H1 (cell line): Measurements from ENCODE around the gene KIAA0040. TPM values are rescaled to one million over a fixed set of nuclear protein-coding genes. Genes with fewer than 3 reads are reported as not detected.

Experiments
- CTCF ChIA-PET: fragments of 300-600 bp; sonication (Branson Sonifier 250); formaldehyde crosslinking; loops from one replicate; lab custom pipeline; 2021; ENCODE audit not compliant: partially characterized antibody; lab: Charles Lee
- POLR2A ChIA-PET: fragments of 300-600 bp; sonication (Branson Sonifier 250); formaldehyde crosslinking; loops from one replicate; lab custom pipeline; 2021; ENCODE audit warnings: inconsistent platforms; ENCODE audit not compliant: partially characterized antibody; lab: Charles Lee
- DNase-seq, 2 experiments: peaks; one replicate each; pipeline versions ENCODE4 v3.0.0 to v3.0.0-alpha.2; 2010 to 2022; ENCODE audit warnings: low spot score in 2 of 2, low read depth in 1 of 2, mixed read lengths in 1 of 2
- FAIRE-seq: peaks from 2 replicates; lab custom pipeline; 2011; peaks lifted over from hg19 to GRCh38; lab: Jason Lieb, UNC
- H2AFZ ChIP-seq: 2 replicates; pipeline ENCODE4 v1.8.1; 2012; ENCODE audit warnings: low read length, inconsistent platforms
- H2AK5ac ChIP-seq: 2 replicates; pipeline ENCODE4 v1.6.1; 2013; ENCODE audit warnings: low read depth, low read length
- H2BK120ac ChIP-seq: replicated peaks from 2 replicates; pipeline ENCODE3; 2013; ENCODE audit warnings: low read depth, low read length, inconsistent platforms
- H2BK12ac ChIP-seq: 2 replicates; pipeline ENCODE4 v1.6.1; 2013; ENCODE audit warnings: low read depth, low read length
- H2BK15ac ChIP-seq: 2 replicates; pipeline ENCODE4 v1.6.1; 2013; ENCODE audit warnings: low read length
- H2BK20ac ChIP-seq: 2 replicates; pipeline ENCODE4 v1.6.1; 2013; ENCODE audit warnings: low read length
- H2BK5ac ChIP-seq: 2 replicates; pipeline ENCODE4 v1.6.1; 2013; ENCODE audit warnings: low read depth, low read length
- H3K14ac ChIP-seq: 2 replicates; pipeline ENCODE4 v1.6.1; 2013; ENCODE audit warnings: inconsistent platforms; ENCODE audit not compliant: insufficient read length
- H3K18ac ChIP-seq: 2 replicates; pipeline ENCODE4 v1.6.1; 2013; ENCODE audit warnings: low read length; ENCODE audit errors: extremely low read depth
- H3K23ac ChIP-seq: 2 replicates; pipeline ENCODE4 v1.6.1; 2013; ENCODE audit warnings: inconsistent platforms; ENCODE audit not compliant: insufficient read length
- H3K23me2 ChIP-seq: 2 replicates; pipeline ENCODE4 v1.6.1; 2013; ENCODE audit warnings: low read depth, low read length
- H3K27ac ChIP-seq: 2 replicates; pipeline ENCODE4 v1.6.1; 2011; ENCODE audit warnings: low read depth, low read length, inconsistent platforms
- H3K27me3 ChIP-seq, 4 experiments: replicated peaks in 1 of 4; 1 replicate in 1 of 4; 2 replicates in 3 of 4; pipeline versions ENCODE4 v1.6.1 to v1.8.1; 2011 to 2013; ENCODE audit warnings: low read length in 3 of 4, mild to moderate bottlenecking in 3 of 4, inconsistent platforms in 2 of 4, mixed read lengths in 2 of 4, moderate library complexity in 1 of 4; ENCODE audit not compliant: control insufficient read depth in 3 of 4, insufficient read depth in 3 of 4; ENCODE audit errors: extremely low read depth in 1 of 4
- H3K36me3 ChIP-seq, 4 experiments: 2 replicates each; pipeline versions ENCODE4 v1.6.1 to v1.8.1; 2011 to 2013; ENCODE audit warnings: mild to moderate bottlenecking in 4 of 4, low read length in 3 of 4, moderate library complexity in 2 of 4, control low read depth in 1 of 4, inconsistent platforms in 1 of 4; ENCODE audit not compliant: insufficient read depth in 4 of 4, control insufficient read depth in 2 of 4
- H3K4ac ChIP-seq: replicated peaks from 2 replicates; pipeline ENCODE3; 2013; ENCODE audit warnings: low read length, low read depth, mixed read lengths, inconsistent platforms; ENCODE audit not compliant: insufficient read length
- H3K4me1 ChIP-seq, 4 experiments: replicated peaks in 1 of 4; 1 replicate in 1 of 4; 2 replicates in 3 of 4; pipeline versions ENCODE4 v1.6.1 to v1.8.1; 2011 to 2013; ENCODE audit warnings: low read length in 3 of 4, inconsistent platforms in 2 of 4, mixed read lengths in 1 of 4; ENCODE audit not compliant: insufficient read depth in 4 of 4, control insufficient read depth in 3 of 4
- H3K4me2 ChIP-seq, 2 experiments: 2 replicates each; pipeline versions ENCODE4 v1.6.1 to v1.8.1; 2011 to 2013; ENCODE audit warnings: low read depth in 2 of 2, low read length in 2 of 2, control low read depth in 1 of 2, inconsistent platforms in 1 of 2, mild to moderate bottlenecking in 1 of 2; ENCODE audit not compliant: insufficient read depth in 1 of 2
- H3K4me3 ChIP-seq, 4 experiments: fragments of 200-600, 300-600 bp in 1 of 4; sonication (generic), shearing (Covaris generic), sonication (Bioruptor Twin) in 1 of 4; 2 replicates each; pipeline versions ENCODE4 v1.5.1 to v1.8.1; 2011 to 2016; ENCODE audit warnings: low read length in 4 of 4, low read depth in 3 of 4, control low read depth in 2 of 4, inconsistent platforms in 2 of 4, mild to moderate bottlenecking in 2 of 4, mixed read lengths in 1 of 4, moderate library complexity in 1 of 4; ENCODE audit not compliant: insufficient read depth in 2 of 4; ENCODE audit errors: extremely low read depth in 1 of 4
- H3K56ac ChIP-seq: replicated peaks from 2 replicates; pipeline ENCODE3; 2013; ENCODE audit warnings: low read depth, mild to moderate bottlenecking, mixed read lengths, low read length, inconsistent platforms; ENCODE audit not compliant: insufficient read length
- H3K79me1 ChIP-seq: 2 replicates; pipeline ENCODE4 v1.6.1; 2013; ENCODE audit warnings: low read depth, low read length, control low read depth
- H3K79me2 ChIP-seq, 2 experiments: 2 replicates each; pipeline versions ENCODE4 v1.6.1 to v1.8.1; 2012 to 2013; ENCODE audit warnings: low read length in 2 of 2, mild to moderate bottlenecking in 2 of 2, inconsistent platforms in 1 of 2; ENCODE audit not compliant: insufficient read depth in 2 of 2, control insufficient read depth in 1 of 2
- H3K9ac ChIP-seq, 4 experiments: replicated peaks in 1 of 4; 1 replicate in 1 of 4; 2 replicates in 3 of 4; pipeline versions ENCODE4 v1.6.1 to v1.8.1; 2011 to 2013; ENCODE audit warnings: low read depth in 3 of 4, low read length in 3 of 4, control low read depth in 2 of 4, mild to moderate bottlenecking in 2 of 4, moderate library complexity in 2 of 4, inconsistent platforms in 1 of 4; ENCODE audit errors: extremely low read depth in 1 of 4
- H3K9me3 ChIP-seq, 2 experiments: 2 replicates each; pipeline versions ENCODE4 v1.6.1 to v1.8.1; 2012 to 2013; ENCODE audit warnings: mild to moderate bottlenecking in 2 of 2, moderate library complexity in 2 of 2, control low read depth in 1 of 2, inconsistent platforms in 1 of 2, low read depth in 1 of 2, low read length in 1 of 2, mixed read lengths in 1 of 2; ENCODE audit not compliant: insufficient read depth in 2 of 2
- H4K20me1 ChIP-seq, 2 experiments: replicated peaks in 1 of 2; 2 replicates each; pipeline versions ENCODE3 to v1.8.1; 2011 to 2013; ENCODE audit warnings: inconsistent platforms in 2 of 2, low read length in 2 of 2, mild to moderate bottlenecking in 1 of 2; ENCODE audit not compliant: insufficient read depth in 2 of 2, control insufficient read depth in 1 of 2
- H4K5ac ChIP-seq: 2 replicates; pipeline ENCODE4 v1.6.1; 2013; ENCODE audit warnings: low read length, low read depth, mixed read lengths, inconsistent platforms; ENCODE audit not compliant: insufficient read length
- H4K8ac ChIP-seq: 2 replicates; pipeline ENCODE4 v1.8.0; 2013; ENCODE audit warnings: mild to moderate bottlenecking, moderate library complexity, low read length, inconsistent platforms; ENCODE audit not compliant: insufficient read depth; ENCODE audit errors: extremely low read depth
- H4K91ac ChIP-seq: replicated peaks from 2 replicates; pipeline ENCODE3; 2013; ENCODE audit warnings: low read length, mixed read lengths, inconsistent platforms; ENCODE audit not compliant: insufficient read length
- ASH2L ChIP-seq: fragments of 200-600, 300-600 bp; sonication (generic); IDR thresholded peaks from one replicate; pipeline ENCODE4 v1.7.1; 2017; ENCODE audit warnings: low read length
- TEAD4 ChIP-seq: IDR thresholded peaks from 2 replicates; pipeline ENCODE4 v1.6.1; 2012; ENCODE audit warnings: low read depth, low read length, inconsistent platforms, mixed read lengths
- WGBS, 2 experiments: shearing (Covaris generic) in 1 of 2; methylation state at CpG; one replicate each; pipeline versions ENCODE4 v1.1.6 to v1.1.7; 2013 to 2015; ENCODE audit warnings: low lambda C conversion rate in 2 of 2, mixed read lengths in 2 of 2, inconsistent platforms in 1 of 2, low coverage in 1 of 2, missing lambda C conversion rate in 1 of 2; ENCODE audit not compliant: insufficient replicate concordance in 2 of 2, insufficient coverage in 1 of 2, insufficient read length in 1 of 2; ENCODE audit errors: extremely low coverage in 1 of 2, missing lambda C conversion rate in 1 of 2; 5-methylcytosine and 5-hydroxymethylcytosine counted together
- polyA plus RNA-seq, 7 experiments: library from polyadenylated mRNA; depleted of rRNA in 3 of 7; stranded (reverse) in 5 of 7; unstranded in 2 of 7; fragments of >200 nt in 5 of 7; fragments of 200-250 nt in 2 of 7; gene quantifications; 1 replicate in 5 of 7; 2 replicates in 1 of 7; 4 replicates in 1 of 7; pipeline versions ENCODE4 v1.2.1 to v1.2.3, GENCODE V29; 2011 to 2013; ENCODE audit warnings: missing spikeins in 2 of 7, mixed read lengths in 2 of 7
- total RNA-seq: library from RNA; stranded (reverse); fragmentation: NEBNext Ultra II Directional; extraction: Animal tissue kit (Norgen Biotek cat#: 25700); gene quantifications from 2 replicates; pipeline ENCODE4 v1.2.1, GENCODE V29; 2021

The KIAA0040 gene
- total and polyA plus RNA-seq, 2 of the 8 experiments (the other 6 are each of a cell fraction or from before 2014, with no cell fraction given), result 11.0 to 14.1 TPM

DNA sequence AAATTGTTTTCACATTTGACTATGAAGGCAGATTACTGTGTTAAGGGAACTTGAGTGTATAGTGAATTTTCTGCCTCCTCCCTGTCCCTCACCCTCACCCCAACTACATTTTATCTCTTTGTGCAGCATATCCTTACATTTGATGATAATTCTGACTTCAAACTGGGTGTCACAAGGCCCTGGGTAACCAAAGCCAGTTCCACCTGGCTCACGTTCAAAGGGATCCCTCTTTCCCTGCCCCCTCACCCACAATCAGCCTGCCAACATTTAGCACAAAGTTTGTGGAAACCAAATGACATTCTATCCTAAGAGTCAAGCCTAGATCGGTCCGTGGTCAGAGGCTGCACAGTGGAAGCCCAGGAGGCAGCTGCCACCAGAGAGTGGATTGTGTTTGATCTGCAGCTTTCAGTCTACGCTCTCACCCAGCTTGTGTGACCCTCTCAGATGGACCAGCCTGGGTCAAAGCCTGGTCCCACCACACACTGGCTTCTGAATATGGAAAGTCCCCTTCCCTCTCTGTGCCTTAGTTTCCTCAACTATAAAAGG, 10.3 kb downstream of the KIAA0040 start:
- Histone ChIP-seq H3K36me3 (no peaks in the 10 kb centered on the region), H3K9ac (no peak overlapping the region), H3K56ac (no peak overlapping the region), H2BK12ac (no peak overlapping the region), H4K20me1 (no peaks in the 10 kb centered on the region), H4K91ac (no peak overlapping the region), H2BK5ac (no peak overlapping the region), H3K14ac (no peak overlapping the region), H3K4me1 (peaks cover 0 to 7% (median 3%) of the 10 kb centered on the region in 4 experiments; a peak in 3 of 7 replicates), H2BK120ac (no peak overlapping the region), H4K8ac (no peak overlapping the region), H3K27ac (no peak overlapping the region), H3K79me2 (no peaks in the 10 kb centered on the region), H2AK5ac (no peak overlapping the region), H4K5ac (no peak overlapping the region), H3K27me3 (no peaks in the 10 kb centered on the region), H2BK20ac (no peak overlapping the region), H3K9me3 (no peaks in the 10 kb centered on the region), H2BK15ac (no peak overlapping the region), H3K23me2 (no peaks in the 10 kb centered on the region), H3K79me1 (no peaks in the 10 kb centered on the region), H3K4me3 (no peak overlapping the region), H2AFZ (no peak overlapping the region), H3K18ac (no peak overlapping the region), H3K23ac (no peak overlapping the region), H3K4ac (no peak overlapping the region), H3K4me2 (no peak overlapping the region)
- POLR2A ChIA-PET, result no interaction called here
- CTCF ChIA-PET, result interaction anchor here (1.0 to 6.7 kb wide), 10 partner anchors 8 to 137 kb away, joined by 3 to 28 read pairs (median 6); no protein-coding TSS in a partner anchor
- FAIRE-seq (no peak), DNase-seq (no peak)
- WGBS, 2 experiments, result 89% methylated on average over 4 of the region's 4 CpGs; no CpG with 5 or more reads in 1 of the 2 experiments
- TF ChIP-seq TEAD4 (no peak), ASH2L (no peak)
